Measurements from ENCODE around the gene RNF187.
A peak's percentile ranks its signal among the peaks of the same experiment; 100 is the strongest.
"Not testable (repeated sequence)": the region's sequence is repeated elsewhere in the genome, so short reads cannot be mapped to it uniquely, and the experiment has no call there.

RNF187 gene

DNA sequence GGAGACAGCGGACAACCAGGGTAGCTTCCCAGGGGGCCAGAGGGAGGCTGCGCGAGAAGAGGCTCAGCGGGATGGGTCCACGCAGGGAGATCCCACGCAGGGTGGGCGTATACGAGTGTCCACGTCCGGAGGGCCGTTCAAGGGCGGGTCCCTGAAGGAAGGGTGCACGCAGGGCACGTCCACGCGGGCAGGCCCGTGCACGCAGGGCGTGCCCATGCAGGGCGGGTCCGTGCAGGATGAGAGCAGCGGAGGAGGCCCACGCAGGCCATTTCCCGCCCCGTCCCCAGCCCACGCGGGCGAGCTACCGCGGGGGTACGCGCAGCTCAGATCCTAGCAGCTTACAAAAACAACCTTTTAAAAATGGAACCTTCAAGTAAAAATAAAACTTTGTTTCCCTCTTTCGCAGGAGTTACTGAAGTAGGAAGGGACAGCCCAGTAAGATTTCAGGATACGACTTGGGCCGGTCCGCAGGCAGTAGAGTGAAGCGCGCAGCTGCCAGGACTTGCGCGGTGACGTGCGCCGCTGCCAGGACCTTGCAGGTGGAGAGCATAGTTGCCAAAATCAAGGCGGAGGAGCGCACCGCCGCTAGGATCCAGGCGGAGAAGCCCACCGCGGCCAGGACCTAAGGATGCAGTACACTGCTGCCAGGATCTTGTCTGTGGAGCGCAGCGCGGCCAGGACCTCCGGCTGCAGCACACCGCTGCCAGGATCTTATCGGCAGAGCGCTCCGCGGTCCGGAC is 416 bp upstream of the RNF187 start:
- peak; percentile 70 for DNase-seq (ENCODE audit: low read depth)

DNA sequence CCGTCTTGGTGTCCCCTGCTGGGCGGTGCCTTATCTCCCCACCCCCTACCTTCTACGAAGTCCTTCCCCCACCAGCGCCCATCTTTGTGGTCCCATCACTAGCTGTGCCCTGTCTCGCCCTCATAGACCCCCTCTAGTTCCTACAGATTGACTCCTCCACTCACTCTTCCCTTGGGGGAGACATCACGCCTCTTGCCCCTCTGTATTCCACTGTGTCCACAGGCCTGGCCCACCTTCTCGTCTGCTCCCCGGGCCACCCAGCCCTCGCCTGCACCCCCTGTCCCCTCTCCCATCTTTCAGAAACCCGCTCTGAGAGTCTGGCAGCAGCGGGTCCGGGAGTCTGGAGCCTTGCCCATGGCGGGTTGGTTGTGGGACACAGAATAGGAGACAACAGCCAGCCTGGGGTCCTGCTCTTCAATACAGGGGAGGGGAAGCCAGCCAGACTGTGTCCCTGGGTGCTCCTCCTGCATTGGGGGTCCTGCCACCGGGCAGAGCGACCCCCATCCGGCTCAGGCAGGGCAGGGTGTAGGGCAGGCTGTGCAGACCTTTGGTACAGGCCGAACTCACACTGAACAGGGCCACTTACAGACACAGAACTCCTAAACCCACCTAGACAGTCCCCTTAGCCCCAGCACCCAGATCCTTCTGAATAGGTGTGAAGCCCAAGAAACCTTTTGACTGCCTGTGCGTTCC is 1.1 kb downstream of the RNF187 start:
- DNase-seq (ENCODE audit: low read depth) = no peak

DNA sequence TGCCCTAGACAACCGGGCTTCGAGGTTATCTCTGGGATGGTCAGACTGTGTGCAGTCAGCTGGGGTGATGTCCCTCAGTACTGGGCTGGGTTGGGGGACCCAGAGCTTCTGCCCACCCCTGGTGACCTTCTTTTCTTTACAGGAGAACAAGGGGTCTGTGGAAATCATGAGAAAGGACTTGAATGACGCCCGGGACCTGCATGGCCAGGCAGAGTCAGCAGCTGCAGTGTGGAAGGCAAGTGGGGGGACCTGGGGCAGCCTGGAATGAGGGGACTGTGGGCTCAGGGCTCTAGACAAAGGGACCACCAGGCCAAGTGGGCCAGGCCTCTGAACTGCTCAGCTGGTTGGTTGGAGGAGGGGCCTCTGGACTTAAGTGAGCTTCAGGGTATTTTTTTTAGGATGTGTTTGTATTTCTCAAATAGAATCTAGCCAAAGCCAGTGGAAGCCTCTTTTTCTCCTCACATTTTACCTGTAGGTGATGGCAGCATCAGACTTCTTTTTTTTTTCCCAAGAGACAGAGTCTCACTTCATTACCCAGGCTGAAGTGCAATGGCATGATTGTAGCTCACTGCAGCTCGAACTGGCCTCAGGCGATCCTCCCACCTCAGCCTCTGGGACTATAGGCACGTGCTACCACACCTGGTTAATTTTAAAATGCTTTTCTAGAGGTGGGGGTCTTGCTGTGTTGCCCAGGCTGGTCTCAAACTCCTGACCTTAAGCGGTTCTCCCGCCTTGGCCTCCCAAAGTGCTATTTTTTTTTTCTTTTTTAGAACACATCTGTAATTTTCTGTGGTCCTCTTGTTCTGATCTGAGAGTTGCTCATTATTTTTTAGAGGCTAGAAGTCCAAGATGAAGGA is 1.9 kb downstream of the RNF187 start:
- DNase-seq (ENCODE audit: low read depth) = no peak

DNA sequence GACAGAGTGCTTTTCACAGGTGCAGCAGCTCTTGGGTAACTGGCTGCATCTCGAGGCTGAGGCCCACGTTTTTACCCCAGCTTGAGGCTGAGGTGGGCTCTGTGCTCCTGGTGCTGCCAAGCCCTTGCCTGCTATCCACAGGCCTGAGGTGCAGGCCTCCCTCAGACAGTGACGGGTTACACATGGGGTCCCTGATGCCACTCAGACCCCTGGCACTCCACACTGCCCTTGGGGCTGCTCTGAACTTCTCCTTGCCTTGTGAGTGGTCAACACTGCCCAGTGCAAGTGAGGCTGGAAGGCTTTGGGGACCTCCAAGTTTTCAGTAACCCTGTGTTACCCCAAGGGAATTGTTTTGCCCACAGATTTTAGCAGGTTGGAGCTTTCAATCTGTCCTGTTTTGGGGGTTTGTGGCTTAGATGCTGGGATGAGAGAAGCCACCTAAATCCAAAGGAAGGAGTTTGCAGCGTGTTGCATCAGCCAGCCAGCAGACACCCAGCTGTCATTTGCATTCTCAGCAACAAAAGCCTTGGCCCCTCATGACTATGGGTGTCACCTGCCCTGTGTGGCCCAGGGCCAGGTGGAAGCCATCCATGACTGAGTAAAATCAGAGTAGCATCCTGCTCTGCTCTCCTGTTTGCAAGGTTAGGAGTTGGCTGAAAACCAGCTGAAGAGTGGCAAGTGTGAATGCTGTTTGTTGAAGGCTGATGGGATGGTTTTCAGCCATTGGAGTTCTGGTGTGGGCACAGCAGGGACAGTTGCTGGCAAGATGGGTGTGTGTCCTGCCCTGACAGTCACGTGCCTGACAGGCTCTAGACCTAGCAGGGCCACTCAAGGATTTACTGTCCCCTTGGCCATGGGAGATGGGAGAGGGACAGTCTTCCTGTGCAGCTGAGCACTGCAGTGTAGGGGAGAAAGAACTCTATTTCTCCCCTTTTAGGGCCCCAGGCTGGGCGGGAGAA is 3.2 kb downstream of the RNF187 start:
- no peak for DNase-seq (ENCODE audit: low read depth)

DNA sequence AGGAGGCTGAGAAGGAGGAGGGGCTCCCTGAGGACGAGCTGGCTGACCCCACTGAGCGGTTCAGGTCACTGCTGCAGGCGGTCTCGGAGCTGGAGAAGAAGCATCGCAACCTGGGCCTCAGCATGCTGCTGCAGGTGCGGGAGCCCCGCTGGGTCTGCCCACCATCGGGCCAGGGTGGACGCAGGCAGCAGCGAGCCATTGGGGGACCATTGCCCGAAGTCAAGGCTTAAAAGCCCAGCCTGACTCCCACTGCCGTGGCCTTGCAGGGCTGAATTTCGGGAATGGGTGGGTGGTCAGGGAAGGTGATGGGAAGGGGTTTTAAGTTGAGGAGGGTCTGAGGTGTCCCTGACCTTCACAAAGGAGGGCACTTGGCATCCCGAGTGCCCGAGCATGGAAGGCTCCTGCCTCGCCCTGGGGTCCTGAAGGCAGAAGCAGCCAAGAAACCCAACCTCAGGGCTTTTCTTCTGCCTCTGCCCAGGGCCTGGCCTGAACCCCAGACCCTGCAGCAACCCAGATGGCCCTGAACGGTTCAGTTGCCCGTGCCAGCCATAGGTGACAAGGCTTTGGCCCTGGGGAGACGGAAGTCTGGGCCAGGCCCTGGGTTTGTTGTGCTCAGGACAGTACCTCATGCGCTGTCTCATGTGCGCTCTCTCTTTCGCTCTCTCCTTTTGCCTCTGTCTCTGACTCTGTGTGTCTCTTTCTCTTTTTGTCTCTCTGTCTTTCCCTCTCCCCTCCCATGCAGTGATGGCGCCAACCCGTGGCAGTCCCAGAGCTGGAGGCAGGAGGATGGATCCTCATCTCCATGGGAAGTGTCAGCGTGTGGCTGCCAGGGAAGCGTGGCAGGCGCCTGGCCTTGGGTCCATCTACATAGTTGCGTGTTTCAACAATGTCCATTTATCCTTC is 6.2 kb downstream of the RNF187 start:
- DNase-seq (ENCODE audit: low read depth) = no peak

DNA sequence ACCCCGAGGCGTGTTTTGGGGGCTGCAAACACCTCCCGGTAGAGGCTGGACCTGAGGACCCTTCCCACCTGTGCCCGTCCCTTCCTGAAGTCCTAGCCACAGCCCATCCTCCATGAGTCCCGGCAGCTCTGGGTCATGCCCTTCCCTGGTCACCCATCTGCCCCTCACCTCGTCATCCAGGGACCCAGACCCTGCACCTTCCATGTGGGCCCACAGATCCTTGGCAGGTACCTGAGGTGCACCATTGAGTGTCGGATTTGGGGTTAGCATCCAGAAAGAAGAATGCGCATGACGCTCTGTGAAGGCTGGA is 6.8 kb downstream of the RNF187 start:
- DNase-seq (ENCODE audit: low read depth) = no peak

DNA sequence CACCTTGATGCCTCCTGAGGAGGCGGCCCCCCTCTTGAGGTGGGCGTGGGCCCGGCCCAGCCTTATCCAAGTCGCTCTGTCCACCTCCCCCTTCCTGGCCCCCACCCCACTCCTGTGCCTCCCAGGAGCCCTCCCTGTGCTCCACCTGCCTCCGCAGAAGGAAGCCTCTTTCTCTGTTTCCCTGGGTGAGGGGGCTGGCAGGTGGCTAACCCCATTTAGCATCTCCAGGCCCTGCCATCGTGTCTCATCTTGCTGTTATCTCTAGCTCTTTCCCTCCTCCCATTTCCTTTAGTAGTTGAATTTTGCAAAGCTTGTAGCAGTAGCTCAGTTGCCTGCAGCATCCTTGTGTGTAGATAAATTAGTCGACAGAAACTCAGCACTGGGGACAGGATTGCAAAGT is 7.2 kb downstream of the RNF187 start:
- DNase-seq (ENCODE audit: low read depth) = no peak

DNA sequence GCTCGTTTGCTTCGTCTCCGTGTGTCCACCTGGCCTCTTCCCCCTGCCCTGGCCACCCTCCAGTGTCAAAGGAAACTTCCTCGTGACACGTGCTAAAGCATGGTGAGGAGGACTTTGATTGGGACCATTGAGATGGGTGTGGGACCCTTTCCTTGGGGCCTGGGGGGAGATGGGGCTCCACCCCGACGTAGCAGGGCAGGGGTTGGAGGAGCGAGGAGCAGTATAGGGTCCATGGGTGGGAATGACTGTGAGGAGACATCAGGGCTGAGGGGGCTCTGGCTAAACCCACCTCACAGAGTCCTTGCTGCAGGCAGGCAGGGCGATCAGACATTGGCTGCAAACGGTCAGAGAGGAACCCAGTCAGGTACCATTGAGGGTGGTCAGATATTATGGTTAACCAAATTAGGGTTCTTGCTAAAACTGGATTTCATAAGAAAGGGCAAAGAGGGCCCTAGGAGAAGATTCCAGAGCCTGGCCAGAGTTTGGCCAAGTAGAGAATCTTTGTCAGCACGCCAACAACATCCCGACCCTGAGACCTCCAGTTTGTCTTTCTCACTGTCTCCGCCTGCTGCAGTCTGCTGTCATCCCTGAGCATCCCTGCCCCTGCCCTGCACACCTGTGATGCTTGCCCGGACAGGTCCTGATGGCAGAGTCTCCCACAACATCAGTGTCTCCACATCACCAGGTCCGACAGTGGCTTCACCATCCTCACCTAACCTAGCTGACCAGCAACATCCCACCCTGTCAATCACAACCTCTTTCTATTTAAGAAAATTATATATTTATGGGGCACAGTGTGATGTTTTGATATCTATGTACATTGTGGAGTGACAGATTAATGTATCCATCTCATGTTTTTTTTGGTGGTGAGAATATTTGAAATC is 8.0 kb downstream of the RNF187 start:
- DNase-seq (ENCODE audit: low read depth) = no peak

DNA sequence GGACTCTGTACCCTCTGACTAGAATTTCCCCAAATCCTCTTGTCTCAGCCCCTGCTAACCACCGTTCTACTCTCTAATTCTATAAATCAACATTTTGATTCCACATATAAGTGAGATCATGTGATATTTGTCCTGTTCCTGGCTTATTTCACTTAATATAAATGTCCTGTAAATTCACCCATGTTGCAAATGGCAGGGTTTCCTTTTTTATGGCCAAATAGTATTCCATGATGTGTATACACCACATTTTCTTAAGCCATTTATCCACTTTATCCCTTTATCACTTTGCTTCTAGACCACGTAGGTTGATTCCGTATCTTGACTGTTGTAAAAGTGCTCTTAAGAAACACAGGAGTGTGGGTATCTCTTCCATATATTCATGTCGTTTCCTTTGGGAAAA is 8.9 kb downstream of the RNF187 start:
- no peak for DNase-seq (ENCODE audit: low read depth)

DNA sequence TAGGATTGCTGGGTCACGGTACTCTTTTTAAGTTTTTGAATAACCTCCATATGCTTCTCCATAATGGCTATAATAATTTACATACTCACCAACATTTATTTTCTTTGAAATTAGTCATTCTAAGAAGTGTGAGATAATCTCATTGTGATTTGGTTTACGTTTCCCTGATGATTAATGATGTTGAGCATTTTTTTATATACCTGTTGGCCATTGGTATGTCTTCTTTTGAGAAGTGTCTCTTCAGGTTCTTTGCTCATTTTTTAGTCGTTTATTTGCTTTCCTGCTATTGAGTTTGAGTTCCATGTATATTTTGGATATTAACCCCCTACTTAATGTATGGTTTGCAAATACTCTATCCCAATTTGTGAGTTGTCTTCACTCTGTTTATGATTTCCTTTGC is 9.3 kb downstream of the RNF187 start:
- no peak for DNase-seq (ENCODE audit: low read depth)

DNA sequence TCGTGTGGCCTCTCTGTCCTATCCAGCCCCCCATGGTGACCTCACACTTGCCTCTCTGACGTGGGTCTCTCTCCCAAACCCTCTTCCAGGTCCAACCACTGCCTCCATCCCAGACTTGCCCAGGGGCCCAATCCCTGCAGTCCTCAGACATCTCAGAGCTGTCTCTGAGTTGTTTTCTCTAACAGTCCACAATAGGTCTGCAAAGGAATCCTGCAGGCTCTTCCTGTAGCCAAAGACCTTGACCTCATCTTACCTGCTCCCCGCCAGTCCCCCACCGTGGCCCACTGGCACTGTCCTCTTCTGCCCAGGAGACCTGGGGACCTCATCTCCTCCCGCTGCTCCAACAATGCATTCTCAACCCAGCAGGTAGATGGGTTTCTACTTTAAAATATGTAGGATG is 10.0 kb downstream of the RNF187 start:
- no peak for DNase-seq (ENCODE audit: low read depth)

DNA sequence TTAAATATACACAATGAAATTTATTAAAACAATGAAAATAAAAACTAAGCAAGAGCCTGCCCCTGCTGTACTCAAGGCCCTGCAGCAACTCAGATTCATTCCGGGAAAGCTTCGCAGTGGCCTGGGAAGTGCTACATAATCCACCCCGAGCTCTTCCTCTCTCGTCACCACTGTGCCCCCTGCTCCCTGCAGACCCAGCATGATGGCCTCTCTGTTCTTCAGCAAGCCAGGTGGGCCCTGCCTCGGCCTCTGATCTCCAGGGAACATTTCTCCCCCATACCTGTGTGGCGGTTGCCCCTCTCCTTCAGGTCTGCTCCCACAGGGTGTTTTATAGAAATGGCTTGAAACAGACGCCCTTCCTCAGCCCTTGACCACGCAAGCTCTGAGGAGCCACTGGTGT is 10.6 kb downstream of the RNF187 start:
- no peak for DNase-seq (ENCODE audit: low read depth)

DNA sequence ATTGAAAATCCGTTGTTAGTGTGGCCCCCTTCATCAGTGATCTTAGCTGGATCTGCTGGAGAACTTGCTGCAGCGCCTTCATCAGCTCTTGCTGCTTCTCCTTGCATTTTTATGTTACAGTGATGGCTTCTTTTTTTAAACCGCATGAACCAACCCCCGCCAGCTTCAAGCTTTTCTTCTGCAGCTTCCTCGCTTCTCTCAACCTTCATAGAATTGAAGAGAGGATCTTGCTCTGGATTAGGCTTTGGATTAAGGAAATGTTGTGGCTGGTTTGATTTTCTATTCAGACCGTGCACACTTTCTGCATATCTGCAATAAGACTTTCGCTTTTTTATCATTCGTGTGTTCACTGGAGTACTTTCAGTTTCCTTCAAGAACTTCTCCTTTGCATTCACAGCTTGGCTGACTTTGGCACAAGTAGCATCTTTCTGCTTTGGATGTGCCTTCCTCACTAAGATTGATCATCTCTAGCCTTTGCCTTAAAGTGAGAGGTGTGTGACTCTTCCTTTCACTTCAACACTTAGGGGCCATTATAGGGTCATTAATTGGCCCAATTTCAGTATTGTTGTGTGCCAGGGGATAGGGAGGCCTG is 13.1 kb downstream of the RNF187 start:
- DNase-seq (ENCODE audit: low read depth) = no peak

DNA sequence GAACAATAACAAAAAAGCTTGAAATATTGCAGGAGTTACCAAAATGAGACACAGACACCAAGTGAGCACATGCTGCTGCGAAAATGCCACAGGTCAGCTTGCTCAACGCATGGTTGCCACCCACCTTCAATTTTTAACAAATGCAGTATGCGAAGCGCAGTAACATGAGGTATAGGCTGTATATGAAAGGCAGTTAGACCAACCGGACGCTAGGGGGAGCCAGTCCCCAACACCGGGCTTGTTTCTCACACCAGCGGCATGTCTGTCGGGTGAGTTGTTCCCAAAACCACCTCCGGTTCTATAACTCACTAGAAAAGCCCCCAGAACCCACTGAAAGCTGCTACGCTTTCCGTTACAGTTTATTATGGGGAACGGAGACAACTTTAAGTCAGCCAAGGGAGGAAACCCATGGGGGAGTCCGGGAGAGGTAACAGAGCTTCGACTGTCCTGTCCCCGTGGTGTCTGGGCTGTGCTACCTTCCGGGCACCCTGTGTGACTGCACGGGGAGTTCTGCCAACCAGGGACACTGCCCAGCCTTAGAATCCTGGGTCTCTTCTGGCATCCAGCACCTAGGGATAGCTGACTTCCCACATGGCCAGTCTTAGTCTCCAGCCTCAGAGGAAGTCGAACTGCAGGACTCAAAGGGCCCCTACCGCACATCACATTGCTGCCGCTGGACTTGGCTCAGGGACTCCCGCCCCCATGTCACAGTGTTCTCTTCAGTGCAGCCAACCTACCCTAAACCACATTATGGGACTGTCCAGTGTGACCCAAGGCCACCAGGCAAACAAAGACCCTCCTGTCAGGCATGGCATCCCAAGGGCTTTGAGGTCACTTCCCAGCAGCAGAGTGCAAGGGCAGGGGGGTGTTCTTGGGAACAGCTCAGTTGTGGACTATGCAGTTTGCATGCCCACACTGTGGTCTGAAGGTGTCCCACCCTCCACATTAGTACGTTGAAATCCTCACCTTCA is 14.0 kb downstream of the RNF187 start:
- DNase-seq (ENCODE audit: low read depth) = no peak

DNA sequence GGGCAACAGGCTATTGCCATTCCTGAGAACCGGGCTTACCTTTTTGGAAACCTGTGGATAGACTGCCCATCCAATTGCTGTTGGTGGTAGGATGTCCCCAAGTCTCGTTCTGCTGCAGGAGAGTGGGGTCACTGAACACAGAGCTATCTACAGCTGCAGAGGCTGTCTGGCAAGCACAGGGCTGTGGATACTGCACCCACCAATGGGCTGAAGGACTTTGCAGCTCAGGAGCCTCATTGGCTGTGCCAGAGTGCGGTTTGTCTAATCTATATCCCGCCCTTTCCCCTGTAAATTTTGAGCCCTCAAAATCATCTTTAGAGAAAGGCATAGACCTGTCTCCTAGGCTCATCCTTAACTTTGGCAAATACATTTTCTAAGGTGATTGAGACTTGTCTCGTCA is 15.3 kb downstream of the RNF187 start:
- no peak for DNase-seq (ENCODE audit: low read depth)

DNA sequence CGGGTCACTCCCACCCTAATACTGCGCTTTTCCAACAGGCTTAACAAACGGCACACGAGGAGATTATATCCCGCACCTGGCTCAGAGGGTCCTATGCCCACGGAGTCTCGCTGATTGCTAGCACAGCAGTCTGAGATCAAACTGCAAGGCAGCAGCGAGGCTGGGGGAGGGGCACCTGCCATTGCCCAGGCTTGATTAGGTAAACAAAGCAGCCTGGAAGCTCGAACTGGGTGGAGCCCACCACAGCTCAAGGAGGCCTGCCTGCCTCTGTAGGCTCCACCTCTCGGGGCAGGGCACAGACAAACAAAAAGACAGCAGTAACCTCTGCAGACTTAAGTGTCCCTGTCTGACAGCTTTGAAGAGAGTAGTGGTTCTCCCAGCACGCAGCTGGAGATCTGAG is 18.8 kb downstream of the RNF187 start:
- DNase-seq (ENCODE audit: low read depth) = not testable (repeated sequence)

DNA sequence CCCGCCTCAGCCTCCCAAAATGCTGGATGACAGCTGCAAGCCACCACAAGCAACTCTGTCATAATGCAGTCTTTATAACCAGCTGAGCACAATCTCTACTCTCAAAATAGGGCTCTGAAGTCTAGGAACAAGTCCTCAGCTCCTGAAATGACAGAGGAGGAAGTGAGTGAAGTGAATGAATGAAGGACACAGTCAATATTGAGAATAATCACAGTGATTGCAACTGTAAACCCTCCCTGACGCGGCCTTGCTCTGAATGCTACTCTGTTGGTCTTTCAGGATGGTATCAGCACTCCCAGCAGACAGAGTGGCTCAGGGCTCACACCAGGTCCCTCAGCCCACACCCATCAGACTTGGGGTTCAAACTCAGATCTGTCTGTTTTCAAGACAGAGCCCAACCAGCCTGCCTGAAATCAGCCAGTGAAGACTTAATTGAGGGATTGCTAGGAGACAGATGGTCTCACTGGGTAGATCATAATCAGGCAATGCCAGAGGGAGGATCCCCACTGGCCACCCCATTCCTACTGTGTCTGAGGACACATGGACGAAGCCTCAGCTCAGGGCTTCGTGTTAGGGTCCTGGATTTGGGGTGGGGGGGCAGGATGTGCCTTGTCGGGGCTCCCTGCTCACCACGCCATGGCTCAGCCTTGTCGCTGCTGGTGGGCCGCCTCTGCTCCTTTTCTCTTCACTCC is 20.9 kb downstream of the RNF187 start:
- no peak for DNase-seq (ENCODE audit: low read depth)

Measured in GM04503 (cell line).